Measurements from ENCODE around the gene ATP6V1C2. TPM values are rescaled to one million over a fixed set of nuclear protein-coding genes. Genes with fewer than 3 reads are reported as not detected.
A peak's percentile ranks its signal among the peaks of the same experiment; 100 is the strongest.

The ATP6V1C2 gene
- total RNA-seq, 1 donor from 2014 or later: 0.26 TPM

DNA sequence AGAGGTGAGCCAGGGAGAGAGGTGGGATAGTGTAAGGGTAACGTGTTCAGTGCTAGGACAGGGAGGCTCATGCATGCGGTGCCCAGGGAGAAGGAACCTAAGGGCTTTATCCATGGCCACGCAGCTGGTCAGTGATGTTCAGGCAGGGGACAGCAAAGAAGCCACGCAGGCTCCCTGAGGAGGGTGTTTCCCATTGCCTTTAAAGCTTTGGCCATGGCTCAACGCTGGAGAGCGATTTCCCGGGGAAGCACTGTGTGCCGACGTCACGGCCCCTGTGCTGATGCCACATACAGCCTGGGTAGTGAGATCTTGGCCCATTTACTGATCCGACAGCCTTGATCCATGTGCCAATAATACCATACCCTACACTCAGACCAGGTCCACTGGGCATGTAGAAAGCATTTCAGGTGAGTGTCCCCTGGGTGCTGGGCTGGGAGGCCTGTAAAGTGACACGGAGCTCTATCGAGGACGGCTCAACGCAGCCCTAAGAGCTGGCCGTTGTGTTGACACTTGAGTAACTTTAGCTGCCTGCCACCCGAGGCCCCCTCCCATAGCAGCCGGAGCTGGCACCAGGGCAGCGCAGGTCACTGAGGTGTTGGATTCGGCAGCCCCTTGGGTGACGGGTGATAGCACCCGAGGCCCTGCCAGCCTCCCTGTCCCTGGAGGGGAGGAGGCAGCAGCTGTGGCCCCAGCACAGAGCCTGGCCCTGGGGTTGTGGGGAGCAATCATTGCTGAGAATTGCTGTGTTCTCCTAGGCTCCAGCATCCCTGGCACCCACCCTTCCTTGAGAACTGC lies 49.7 kb downstream of the ATP6V1C2 start:
- Histone ChIP-seq H3K27me3 (ENCODE audit: control insufficient read depth, insufficient read depth, low read length) (no peaks in the 10 kb centered on the region), H3K4me3 (ENCODE audit: low read depth, low read length) (no peak overlapping the region), H3K36me3 (ENCODE audit: control insufficient read depth, insufficient read depth, low read length) (no peaks in the 10 kb centered on the region)
- TF ChIP-seq, protein P1, sequence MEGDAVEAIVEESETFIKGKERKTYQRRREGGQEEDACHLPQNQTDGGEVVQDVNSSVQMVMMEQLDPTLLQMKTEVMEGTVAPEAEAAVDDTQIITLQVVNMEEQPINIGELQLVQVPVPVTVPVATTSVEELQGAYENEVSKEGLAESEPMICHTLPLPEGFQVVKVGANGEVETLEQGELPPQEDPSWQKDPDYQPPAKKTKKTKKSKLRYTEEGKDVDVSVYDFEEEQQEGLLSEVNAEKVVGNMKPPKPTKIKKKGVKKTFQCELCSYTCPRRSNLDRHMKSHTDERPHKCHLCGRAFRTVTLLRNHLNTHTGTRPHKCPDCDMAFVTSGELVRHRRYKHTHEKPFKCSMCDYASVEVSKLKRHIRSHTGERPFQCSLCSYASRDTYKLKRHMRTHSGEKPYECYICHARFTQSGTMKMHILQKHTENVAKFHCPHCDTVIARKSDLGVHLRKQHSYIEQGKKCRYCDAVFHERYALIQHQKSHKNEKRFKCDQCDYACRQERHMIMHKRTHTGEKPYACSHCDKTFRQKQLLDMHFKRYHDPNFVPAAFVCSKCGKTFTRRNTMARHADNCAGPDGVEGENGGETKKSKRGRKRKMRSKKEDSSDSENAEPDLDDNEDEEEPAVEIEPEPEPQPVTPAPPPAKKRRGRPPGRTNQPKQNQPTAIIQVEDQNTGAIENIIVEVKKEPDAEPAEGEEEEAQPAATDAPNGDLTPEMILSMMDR (IDR thresholded peaks at IDR 0.05; ENCODE audit: insufficient read depth, low read length, severe bottlenecking): no peak
- FAIRE-seq (no peak), DNase-seq (ENCODE audit: low read depth) (no peak)

- no peak for DNase-seq (ENCODE audit: low read depth)
- FAIRE-seq: no peak
- TF ChIP-seq, protein P1 (IDR thresholded peaks at IDR 0.05; ENCODE audit: insufficient read depth, low read length, severe bottlenecking): no peak
Measured at GRCh38 chr2:10771786-10772185, 50.4 kb downstream of the ATP6V1C2 start.

GRCh38 chr2:10772201-10772867 lies 50.9 kb downstream of the ATP6V1C2 start:
- FAIRE-seq: no peak
- H3K4me3 ChIP-seq (ENCODE audit: low read depth, low read length): no peak overlapping the region
- no peaks in the 10 kb centered on the region for H3K36me3 ChIP-seq (ENCODE audit: control insufficient read depth, insufficient read depth, low read length)
- TF ChIP-seq, protein P1 (IDR thresholded peaks at IDR 0.05; ENCODE audit: insufficient read depth, low read length, severe bottlenecking): no peak
- no peaks in the 10 kb centered on the region for H3K27me3 ChIP-seq (ENCODE audit: control insufficient read depth, insufficient read depth, low read length)
- DNase-seq (ENCODE audit: low read depth): no peak

More at GRCh38 chr2:10771786-10772185, 50.4 kb downstream of the ATP6V1C2 start:
- Histone ChIP-seq H3K27me3 (ENCODE audit: control insufficient read depth, insufficient read depth, low read length) (no peaks in the 10 kb centered on the region), H3K4me3 (ENCODE audit: low read depth, low read length) (no peak overlapping the region), H3K36me3 (ENCODE audit: control insufficient read depth, insufficient read depth, low read length) (no peaks in the 10 kb centered on the region)

DNA sequence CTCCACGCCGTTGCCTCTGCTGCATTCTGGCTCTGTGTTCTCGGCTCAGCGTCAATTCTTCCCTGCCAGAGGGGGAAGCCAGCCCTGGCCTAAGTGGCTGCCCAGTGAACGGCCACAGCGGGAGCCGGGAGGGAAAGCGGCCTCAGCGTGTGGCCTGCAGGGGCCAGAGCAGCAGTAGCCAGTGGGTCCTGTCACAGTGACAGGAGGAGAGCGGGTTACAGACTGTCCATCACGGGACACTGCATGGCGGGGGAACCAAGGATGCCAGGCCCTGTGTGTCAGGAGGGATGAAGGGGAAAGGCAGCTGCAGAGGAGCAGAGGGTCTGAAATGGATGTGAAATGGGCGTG lies 51.4 kb downstream of the ATP6V1C2 start:
- H3K4me3 ChIP-seq (ENCODE audit: low read depth, low read length): no peak overlapping the region

GRCh38 chr2:10773821-10774341 lies 52.5 kb downstream of the ATP6V1C2 start:
- DNase-seq (ENCODE audit: low read depth) (peak; percentile 74), FAIRE-seq (no peak)
- Histone ChIP-seq H3K27me3 (ENCODE audit: control insufficient read depth, insufficient read depth, low read length) (no peaks in the 10 kb centered on the region), H3K36me3 (ENCODE audit: control insufficient read depth, insufficient read depth, low read length) (peaks cover 1% of the 10 kb centered on the region), H3K4me3 (ENCODE audit: low read depth, low read length) (no peak overlapping the region)
- TF ChIP-seq, protein P1 (IDR thresholded peaks at IDR 0.05; ENCODE audit: insufficient read depth, low read length, severe bottlenecking): no peak

More for the DNA sequence above, 51.4 kb downstream of the ATP6V1C2 start:
- Histone ChIP-seq H3K36me3 (ENCODE audit: control insufficient read depth, insufficient read depth, low read length) (no peaks in the 10 kb centered on the region), H3K27me3 (ENCODE audit: control insufficient read depth, insufficient read depth, low read length) (no peaks in the 10 kb centered on the region)
- TF ChIP-seq, protein P1 (IDR thresholded peaks at IDR 0.05; ENCODE audit: insufficient read depth, low read length, severe bottlenecking): no peak
- no peak for DNase-seq (ENCODE audit: low read depth)
- no peak for FAIRE-seq

Measured in bronchial epithelial cell (primary cell).